COR-L47 (cell line): ENCODE data around the gene SMIM45.

Experiments
- DNase-seq: peaks from one replicate; lab custom pipeline; 2025; lab: John Stamatoyannopoulos, UW

The SMIM45 gene

DNA sequence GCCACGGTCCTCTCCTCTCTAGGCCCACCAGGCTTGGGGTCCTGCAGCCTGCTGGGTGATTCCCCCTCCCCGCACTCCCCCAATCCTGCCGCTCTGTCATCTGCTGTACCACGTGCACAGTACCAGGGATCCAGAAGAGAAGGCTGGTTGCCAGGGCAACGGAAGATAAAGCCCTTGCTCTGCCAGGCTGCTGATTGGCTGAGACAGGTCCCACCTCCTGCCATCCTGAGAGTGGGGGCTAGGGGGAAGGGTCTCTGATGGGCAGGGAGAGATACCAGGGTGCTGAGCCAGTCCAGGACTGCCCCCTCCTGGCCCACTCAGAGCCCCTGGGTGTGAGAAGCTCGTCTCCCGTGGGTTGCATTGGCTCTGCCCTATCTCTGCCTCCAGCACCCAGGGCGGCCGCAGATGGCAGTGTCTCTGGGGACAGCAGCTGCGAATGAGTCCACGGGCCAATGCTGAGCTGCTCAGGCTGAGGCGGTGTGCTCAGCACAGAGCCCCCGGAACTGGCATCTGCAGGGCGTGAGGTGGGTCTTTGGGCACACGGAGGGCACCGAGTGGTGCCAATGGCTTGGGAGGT, at the start of gene SMIM45:
Gene SMIM45 (plus strand): TSS at position 253 of the 577 bp plus-strand sequence.
- peak; percentile 86 for DNase-seq

DNA sequence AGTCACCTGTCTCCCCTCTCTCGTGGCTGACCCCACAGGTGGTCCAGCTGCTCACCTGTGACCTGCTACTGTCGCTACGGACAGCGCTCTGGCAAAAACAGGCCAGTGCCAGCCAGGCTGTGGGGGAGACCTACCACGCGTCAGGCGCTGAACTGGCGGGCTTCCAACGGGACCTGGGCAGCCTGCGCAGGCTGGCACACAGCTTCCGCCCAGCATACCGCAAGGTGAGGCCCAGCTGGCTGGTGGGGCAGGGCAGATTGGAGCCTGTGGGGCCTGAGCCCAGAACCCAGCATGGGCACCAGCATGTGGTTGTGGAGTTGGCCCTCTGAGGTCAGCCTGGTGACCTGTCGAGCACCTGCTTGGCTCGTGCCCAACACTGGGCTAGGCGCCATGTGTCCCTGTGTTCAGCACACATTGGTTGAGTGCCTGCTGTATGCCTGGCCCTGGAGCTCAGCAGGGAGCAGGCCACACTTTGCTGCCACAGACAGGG, 49.0 kb upstream of the SMIM45 start:
- peak; percentile 85 for DNase-seq

- DNase-seq = no peak
These were observed 47.2 kb upstream of the SMIM45 start for GRCh38 chr22:41904450-41905410.

GRCh38 chr22:41905411-41906202, 46.3 kb upstream of the SMIM45 start:
- no peak for DNase-seq

DNA sequence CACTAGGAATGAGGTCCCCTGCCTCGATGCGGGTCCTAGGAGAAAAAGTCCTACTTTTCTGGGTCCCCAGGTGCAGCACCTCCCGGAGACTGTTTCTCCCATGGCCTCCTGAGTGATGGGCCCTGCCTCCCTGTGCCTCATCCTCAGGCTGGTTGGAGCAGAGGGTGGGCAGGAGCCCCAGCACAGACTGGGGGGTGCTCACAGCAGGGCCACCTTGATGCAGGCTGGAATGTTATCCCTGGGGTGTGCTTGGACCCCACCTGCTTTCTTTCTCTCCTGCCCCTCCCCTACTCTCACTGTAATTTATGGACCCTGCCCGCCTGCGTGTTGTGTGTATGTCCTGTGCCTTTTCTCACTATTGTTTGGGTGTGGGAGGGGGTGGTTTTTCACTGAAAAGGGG, 45.1 kb upstream of the SMIM45 start:
- DNase-seq = no peak

GRCh38 chr22:41907436-41908401, 44.2 kb upstream of the SMIM45 start:
- DNase-seq = no peak

DNA sequence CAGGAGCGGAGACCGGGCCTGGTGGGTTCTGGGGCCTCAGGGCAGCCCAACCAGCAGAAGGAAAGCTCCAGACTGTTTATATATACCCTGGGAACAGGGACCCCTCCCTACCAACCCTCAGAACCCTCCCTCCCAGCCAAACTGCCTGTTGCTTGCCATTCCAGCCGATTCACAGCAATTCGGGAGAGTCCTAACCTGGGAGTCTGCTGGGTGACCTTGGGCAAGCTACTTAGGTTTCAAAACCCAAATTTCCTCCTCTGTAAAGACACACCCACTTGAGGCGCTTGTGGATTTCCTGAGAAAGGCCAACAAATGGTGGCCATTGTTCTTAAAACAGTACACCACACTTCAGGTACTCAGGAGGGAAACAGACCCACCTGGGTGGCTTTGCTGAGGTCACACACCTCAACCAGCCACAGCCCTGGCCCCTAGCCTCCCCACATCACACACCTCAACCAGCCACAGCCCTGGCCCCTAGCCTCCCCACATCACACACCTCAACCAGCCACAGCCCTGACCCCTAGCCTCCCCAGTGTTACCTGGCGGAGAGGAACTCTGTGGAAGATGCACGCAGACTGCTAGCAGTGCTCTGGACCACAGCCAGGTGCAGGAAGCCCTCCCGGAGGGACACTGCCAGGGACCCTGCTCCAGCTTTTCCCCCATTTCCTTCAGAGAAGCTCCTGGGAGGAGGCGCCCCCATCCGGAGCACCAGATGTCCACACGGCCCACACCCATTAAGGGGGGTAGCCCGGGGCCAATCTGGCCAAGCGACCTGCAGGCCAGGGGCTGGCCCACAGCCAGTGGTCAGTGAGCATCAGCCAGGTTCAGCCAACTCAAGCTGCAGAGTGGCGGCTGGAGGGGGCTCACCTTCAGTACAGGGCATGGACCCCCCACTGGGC, 43.3 kb upstream of the SMIM45 start:
- DNase-seq = no peak

DNA sequence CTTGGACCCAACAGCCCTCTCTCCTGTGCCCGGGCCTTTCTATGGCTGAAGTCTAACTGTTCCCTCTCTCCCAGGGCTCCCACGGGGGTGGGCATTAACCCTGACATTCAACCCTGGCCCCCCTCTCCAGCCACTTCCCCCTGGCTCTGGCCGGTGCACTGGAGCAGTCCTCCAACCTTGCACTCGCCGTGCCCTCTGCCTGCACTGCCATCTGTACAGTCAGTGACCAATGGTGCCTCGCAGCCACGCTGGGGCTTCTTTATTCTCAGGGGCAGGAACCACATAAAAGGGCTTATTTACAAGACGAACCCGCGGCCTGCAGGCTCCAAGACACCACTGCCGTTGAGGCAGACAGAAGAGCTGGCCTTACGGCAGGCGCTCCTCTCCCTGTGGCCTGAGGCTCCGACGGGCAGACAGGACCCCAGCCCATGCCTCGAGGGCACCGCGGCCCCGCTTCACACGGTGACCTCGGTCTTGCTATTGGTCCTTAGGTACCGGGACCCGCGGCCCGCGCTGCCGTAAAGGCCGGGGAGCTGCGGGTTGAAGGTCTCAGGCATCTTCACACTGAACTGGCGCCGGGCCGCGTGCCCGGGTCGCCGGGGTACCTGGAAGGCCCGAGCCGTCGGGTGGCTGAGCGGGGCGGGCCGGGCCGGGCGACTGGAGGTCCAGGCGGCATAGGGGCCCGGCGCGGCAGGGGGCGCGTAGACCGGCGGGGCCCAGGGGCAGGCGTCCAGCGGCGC, 42.5 kb upstream of the SMIM45 start:
- DNase-seq = no peak

DNA sequence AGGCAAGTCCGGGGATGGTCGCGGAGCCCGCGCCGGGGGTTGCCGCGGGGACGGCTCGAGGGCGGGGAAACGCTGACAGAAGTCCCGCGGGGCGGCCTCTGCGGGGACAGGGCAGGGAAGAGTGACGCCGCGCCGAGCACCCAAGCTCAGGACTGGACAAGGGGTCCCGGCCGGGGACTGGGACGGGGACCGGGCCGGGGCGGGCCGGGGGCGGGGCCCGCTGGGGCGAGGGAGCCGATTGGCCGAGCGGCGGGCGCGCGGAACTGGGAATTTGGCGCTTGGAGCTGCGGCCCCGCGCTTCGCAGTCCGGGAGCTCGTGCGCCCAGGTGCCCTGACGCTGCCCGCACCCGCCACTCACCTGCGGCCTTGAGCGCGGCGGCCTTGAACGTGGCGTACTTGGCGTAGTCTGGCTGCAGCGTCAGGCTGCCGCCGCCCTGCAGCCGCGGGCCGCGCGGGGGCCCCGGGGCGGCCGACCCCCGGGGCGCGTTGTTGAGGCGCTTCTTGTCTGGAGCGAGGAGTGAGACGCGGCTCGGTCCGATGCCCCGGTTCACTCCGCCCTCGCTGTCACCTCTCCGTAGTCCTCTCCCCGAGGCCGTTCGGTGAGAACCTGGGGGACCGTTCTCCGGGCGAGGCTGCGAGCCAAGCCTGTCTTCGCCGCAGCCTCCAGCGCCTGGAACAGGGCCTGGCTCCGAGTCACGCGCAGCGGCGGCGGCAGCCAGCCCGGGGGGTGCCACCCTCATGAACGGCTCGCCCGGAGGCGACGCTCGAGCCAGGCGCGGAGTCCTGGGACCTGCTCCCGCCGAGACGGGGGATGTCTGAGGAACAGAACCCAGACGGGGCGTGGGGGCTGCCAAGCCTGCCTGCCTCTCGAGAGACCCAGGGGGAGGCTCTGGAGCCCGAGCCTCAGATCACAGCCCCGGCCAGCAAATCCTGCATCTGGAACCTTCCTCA, 41.6 kb upstream of the SMIM45 start:
- DNase-seq = no peak

DNA sequence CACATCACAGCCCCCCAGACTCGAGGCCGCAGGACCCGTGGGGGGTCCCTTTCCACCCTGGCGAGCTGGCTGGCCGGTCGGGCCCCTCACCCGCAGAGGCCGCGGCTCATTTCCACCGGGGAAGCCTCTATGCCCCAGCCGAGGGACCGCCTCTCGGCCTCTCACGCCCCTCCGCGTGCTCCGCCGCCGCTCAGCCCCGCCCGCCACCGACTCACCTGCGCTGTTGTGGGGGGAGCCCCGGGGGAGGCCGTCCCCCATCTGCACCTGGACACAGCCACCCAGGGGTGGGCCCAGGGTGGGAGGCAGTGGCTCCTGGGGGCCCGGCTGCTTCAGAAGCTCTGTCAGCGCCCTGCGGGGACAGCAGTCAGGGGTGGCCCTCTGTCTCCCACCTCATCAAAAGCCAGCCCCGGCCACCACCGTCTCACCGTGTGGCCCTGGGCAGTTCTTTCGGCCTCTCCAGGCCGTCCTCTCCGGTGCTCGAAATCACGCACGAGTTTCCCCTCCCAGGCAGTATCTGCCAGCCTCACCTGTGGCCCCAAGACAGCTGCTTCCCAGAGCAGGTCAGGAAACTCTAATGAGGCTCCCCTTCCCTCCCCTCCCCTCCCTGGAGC, 40.8 kb upstream of the SMIM45 start:
- DNase-seq = no peak

- DNase-seq = no peak
These were observed 39.5 kb upstream of the SMIM45 start for GRCh38 chr22:41912338-41913039.

DNA sequence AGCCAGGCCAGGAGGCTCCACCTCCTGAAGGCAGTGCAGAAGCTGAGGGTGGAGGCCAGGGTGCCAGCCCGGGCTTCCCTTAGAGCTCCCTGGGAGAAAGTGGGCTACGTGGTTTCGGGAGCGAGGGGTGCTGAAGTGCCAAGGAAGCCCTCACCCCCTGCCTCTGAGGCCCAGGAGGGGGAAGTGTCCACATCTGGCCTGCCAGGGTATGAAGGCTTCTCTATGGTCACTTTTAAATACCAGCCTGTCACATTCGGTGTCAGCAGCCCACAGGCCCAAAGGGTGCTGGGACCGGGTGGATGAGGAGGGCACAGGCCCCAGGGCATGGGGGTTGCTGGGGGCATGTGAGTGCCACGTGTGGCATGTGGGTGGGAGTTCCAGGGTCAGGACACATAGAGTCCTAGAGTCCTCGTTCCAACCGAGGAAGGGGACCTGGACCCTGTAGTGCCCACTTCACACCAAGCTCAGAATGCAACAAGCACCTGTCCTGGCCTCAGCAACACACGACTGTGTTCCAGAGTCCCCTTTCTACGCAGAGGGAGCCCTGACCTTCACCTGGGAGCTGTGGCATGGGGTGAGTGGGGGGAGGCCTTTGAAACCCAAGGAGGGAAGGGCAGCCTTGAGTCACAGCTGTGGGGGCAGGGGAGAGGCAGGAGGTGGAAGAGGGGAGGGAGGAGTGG, 38.8 kb upstream of the SMIM45 start:
- no peak for DNase-seq

DNA sequence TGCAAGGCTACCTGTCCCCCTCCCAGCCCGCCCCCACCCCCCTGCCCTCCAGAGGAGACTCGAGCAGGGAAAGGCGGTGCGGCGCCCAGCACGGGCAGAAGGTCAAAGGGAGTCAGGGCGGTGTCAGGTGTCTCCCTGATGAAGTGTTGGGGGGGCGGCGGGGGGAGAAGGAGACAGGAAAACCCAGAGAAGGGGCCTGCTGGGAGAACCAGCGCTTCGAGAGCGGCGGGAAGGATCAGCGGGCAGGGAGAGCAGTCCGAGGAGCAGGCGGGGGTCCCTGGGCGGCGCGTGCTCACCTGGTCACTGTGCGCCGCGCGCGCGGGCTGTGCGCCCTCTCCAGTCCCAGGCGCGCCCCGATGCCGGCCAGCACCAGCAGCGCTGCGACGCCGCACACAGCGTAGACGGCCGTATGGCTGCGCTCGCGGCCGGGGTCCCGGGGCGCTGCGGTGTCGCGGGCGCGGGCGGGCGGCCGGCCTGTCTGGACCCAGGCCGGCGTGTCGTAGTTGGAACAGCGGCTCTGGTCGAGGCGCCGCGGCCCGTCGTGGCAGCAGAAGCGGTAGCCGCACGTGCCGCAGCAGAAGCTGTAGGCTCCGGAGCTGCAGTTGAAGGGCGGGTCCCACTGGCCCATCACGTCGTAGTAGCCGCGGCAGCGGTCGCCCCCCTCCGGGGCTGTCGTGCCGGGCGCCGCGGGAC, 38.0 kb upstream of the SMIM45 start:
- DNase-seq = peak; percentile 35

GRCh38 chr22:41914611-41915034, 37.3 kb upstream of the SMIM45 start:
- DNase-seq = no peak

GRCh38 chr22:41915035-41915785, 36.7 kb upstream of the SMIM45 start, which contains the start of gene SHISA8:
SHISA8 (minus strand) TSS chr22:41915074; CDS start chr22:41914667, 407 bp downstream.
- peak; percentile 40 for DNase-seq
